Activated gamma-delta T cell treated with anti-CD3 and anti-CD28 coated beads, Interleukin-2, amount 50 U/mL, for 16 hours (primary cell): Measurements from ENCODE around the gene INSYN2B.
"Not testable (repeated sequence)": the region's sequence is repeated elsewhere in the genome, so short reads cannot be mapped to it uniquely, and the experiment has no call there.

Experiments used
- DNase-seq: peaks from one replicate; pipeline ENCODE4 v3.0.0-alpha.2; 2020; ENCODE audit warnings: low read depth

The INSYN2B gene

GRCh38 chr5:169848792-169849191 is 131.5 kb downstream of the INSYN2B start:
- DNase-seq: no peak

- DNase-seq: no peak
Measured at GRCh38 chr5:169848271-169848670, 132.0 kb downstream of the INSYN2B start.

- no peak for DNase-seq
Measured at GRCh38 chr5:169847519-169847918, 132.8 kb downstream of the INSYN2B start.

- no peak for DNase-seq
Measured at GRCh38 chr5:169842699-169843098, 137.6 kb downstream of the INSYN2B start.

GRCh38 chr5:169840405-169840804 is 139.9 kb downstream of the INSYN2B start:
- no peak for DNase-seq

- DNase-seq: no peak
Measured at GRCh38 chr5:169838688-169839087, 141.6 kb downstream of the INSYN2B start.

GRCh38 chr5:169837686-169838085 is 142.6 kb downstream of the INSYN2B start:
- DNase-seq: no peak

- DNase-seq: no peak
Measured at GRCh38 chr5:169836835-169837536, 143.3 kb downstream of the INSYN2B start.

GRCh38 chr5:169834540-169834939 is 145.8 kb downstream of the INSYN2B start:
- not testable (repeated sequence) for DNase-seq

- not testable (repeated sequence) for DNase-seq
Measured at GRCh38 chr5:169833681-169834292, 146.5 kb downstream of the INSYN2B start.

GRCh38 chr5:169832845-169833244 is 147.4 kb downstream of the INSYN2B start:
- DNase-seq: no peak

GRCh38 chr5:169832304-169832703 is 148.0 kb downstream of the INSYN2B start:
- no peak for DNase-seq

- no peak for DNase-seq
Measured at GRCh38 chr5:169831331-169831730, 149.0 kb downstream of the INSYN2B start.

GRCh38 chr5:169828385-169828784 is 151.9 kb downstream of the INSYN2B start:
- no peak for DNase-seq

GRCh38 chr5:169827769-169828168 is 152.5 kb downstream of the INSYN2B start:
- no peak for DNase-seq

- DNase-seq: no peak
Measured at GRCh38 chr5:169826618-169827017, 153.7 kb downstream of the INSYN2B start.

- DNase-seq: no peak
Measured at GRCh38 chr5:169817031-169817430, 163.3 kb downstream of the INSYN2B start.

- DNase-seq: no peak
Measured at GRCh38 chr5:169814522-169814921, 165.8 kb downstream of the INSYN2B start.
